HG03558 (cell line): ENCODE data around the gene KLF4.

Experiments
- ATAC-seq: cut with Tn5 transposase; IDR thresholded peaks from one replicate; pipeline ENCODE4 v1.9.1; 2021; ENCODE audit warnings: moderate number of reproducible peaks; ENCODE audit not compliant: unreplicated experiment; ENCODE audit errors: extremely low read depth

Gene KLF4

DNA sequence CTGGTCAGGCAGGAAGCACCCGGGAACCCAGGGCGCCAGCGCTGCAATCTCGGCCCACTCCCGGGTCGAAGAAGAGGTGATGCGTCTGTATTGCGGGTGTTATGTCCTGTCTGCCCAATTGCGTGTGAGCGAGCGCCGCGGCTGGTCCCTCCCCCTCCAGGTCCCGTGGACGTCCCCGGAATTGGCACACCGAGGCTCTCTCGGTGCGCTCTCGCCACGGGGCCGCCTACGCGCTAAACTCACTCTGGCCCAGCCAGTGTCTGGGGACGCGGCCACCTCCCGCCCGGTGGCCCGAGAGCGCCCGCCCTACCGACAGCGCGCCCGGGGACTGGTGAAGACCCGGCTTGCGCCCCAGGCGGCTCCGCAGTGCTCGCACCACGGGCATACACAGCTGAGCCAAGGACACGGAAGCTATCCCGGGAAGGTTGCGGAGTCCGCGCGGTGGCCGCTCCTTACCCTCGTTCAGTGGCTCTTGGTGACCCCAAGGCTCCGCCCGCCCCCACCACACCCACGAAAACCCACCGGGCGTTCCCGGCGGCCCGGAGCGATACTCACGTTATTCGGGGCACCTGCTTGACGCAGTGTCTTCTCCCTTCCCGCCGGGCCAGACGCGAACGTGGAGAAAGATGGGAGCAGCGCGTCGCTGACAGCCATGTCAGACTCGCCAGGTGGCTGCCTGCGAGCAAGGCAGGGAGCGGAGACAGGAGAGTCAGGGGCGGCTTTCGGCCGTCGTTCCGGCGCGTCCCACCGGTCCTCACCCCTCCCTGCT, 1.0 kb downstream of the KLF4 start:
- no peak for ATAC-seq

DNA sequence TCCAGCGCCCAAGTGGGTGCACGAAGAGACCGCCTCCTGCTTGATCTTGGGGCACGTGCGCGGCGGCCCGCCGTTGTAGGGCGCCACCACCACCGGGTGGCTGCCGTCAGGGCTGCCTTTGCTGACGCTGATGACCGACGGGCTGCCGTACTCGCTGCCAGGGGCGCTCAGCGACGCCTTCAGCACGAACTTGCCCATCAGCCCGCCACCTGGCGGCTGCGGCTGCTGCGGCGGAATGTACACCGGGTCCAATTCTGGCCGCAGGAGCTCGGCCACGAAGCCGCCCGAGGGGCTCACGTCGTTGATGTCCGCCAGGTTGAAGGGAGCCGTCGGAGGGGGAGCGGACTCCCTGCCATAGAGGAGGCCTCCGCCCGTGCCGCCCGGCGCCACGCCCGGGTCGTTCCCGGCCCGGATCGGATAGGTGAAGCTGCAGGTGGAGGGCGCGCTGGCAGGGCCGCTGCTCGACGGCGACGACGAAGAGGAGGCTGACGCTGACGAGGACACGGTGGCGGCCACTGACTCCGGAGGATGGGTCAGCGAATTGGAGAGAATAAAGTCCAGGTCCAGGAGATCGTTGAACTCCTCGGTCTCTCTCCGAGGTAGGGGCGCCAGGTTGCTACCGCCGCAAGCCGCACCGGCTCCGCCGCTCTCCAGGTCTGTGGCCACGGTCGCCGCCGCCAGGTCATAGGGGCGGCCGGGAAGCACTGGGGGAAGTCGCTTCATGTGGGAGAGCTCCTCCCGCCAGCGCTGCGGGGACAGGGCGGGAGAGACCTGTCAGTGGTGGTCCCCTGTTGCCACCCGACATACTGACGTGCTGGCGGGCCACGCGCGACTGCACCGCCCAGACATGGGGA, 1.8 kb downstream of the KLF4 start:
- ATAC-seq, result no peak

DNA sequence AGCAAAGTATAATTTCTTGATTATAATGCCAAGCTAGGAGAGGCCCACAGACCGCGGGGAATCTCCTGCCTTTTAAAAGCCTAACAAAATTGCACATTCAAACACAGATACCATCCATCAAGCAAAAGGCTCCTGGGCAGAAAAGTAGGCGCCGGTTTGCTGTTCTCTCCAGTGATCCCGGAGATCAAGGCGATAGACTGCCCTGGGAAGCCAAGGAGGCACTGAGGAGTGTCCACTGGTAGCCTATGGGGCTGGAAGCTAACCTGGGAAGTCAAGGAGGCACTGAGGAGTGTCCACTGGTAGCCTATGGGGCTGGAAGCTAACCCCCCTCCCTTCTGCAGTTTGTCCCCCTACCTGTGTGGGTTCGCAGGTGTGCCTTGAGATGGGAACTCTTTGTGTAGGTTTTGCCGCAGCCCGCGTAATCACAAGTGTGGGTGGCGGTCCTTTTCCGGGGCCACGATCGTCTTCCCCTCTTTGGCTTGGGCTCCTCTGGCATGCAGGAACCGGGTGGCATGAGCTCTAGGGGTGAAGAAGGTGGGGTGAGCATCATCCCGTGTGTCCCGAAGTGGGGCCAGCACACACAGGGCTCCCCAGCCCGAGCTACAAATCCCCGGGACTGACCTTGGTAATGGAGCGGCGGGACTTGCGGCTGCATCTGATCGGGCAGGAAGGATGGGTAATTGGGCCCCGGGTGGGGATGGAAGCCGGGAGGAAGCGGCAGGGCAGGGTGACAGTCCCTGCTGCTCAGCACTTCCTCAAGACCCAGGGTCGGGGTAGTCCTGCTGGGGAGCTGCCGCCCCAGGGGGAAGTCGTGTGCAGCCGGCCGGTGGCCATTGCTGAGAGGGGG, 2.7 kb downstream of the KLF4 start:
- ATAC-seq, result no peak

DNA sequence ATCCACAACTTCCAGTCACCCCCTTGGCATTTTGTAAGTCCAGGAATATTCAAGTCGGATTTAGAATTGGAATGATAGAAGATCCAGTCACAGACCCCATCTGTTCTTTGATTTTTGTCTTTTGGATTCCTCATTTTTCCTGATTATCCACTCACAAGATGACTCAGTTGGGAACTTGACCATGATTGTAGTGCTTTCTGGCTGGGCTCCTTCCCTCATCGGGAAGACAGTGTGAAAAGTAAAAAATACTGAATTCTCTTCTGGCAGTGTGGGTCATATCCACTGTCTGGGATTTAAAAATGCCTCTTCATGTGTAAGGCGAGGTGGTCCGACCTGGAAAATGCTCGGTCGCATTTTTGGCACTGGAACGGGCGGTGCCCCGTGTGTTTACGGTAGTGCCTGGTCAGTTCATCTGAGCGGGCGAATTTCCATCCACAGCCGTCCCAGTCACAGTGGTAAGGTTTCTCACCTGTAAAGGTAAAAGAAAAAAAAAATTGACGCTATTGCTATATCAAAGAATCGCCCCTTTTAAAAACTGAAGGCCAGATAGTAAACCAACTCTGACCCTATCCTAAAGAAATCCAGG, 4.0 kb downstream of the KLF4 start:
- no peak for ATAC-seq

DNA sequence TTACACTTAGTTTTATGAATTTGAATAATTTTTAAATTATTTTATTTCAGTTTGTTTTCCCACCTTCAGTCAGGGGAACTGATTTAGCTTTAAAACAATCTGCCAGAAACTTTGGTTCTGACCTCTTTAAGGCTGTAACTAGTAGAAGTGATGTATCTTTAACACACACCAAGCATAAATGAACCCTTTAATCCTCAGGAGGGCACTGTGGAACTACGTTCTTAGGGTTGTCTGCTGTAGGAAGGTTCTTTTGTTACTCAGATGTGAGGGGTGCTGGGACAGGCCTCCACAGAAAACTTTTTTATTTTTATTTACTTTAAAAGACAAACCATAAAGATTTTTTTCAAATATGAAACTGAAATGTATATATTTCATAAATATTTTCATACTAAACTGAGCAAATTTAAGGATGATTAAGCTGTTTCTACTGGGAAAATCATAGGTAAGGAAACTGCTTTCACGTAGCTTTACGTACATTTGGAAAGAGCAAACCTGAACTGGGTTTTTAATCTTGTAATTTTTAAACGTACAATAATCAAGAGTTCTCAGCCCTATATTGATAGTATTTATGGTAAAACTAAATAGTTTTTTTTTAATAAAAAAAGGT, 5.3 kb downstream of the KLF4 start:
- no peak for ATAC-seq

DNA sequence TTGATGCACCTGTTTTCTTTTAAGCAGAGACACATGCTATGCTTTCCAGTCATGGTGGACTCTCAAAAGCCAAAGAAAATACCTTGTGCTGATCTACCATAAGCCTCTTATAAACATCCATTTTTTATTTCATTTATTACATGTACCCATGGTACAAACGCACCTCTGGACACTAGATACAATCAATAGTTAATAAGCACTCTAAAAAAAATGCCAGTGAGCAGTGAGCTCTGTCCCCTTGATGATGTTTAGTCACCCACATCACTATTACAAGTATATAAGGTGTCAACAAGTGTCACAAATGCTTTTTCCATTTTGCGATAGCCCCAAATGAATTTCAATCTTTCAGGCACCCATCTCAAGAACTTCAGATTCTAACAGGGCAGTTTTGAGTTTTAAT, 5.9 kb downstream of the KLF4 start:
- ATAC-seq, result no peak

DNA sequence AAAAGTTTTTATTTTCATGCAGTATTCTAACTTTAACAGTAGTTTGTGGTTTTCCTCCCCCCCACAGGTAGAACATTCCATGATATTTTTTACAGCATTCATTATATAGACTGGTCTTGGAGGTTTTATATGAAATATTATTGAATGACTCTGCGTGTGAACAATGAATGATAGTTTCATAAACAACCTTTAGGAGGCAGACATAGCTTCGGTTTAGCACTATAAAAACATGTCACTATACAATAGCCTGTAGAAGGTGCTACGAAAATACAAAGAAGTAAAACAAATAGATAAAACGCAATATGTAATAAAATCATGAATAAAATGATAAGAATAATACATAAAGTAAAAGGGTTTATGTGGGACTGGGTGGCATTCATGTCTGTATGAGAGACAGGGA, 8.5 kb downstream of the KLF4 start:
- ATAC-seq, result no peak

DNA sequence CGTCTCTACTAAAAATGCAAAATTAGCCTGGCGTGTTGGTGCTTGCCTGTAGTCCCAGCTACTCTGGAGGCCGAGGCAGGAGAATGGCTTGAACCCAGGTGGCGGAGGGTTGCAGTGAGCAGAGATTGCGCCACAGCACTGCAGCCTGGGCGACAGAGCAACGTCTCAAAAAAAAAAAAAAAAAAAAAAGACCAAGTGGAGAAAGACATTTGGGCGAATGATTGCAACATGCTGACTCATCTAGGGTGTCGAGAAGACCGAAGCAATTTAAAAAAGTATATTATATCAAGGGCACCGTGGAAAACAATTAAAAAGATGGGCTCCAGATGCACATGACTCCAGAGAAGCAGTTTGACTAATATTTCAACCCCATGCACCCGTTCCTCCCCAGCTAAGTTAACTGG, 9.2 kb downstream of the KLF4 start:
- ATAC-seq, result no peak

DNA sequence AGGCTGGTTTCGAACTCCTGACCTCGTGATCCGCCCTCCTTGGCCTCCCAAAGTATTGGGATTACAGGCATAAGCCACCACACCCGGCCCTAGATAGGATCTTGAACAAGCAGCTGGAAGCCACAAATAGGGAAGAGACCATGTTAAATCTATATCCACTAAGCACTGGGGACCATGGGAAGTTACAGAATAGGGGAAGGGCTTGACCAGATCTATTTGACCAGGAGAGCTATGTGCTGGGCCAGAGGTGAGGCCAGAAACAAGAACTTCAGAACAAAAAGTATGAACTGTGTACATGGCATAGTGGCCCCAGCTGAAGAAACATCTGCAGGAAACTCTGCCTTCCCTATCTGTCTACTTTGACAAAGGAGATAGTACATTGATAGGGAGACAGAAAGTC, 10.8 kb downstream of the KLF4 start:
- ATAC-seq, result no peak

DNA sequence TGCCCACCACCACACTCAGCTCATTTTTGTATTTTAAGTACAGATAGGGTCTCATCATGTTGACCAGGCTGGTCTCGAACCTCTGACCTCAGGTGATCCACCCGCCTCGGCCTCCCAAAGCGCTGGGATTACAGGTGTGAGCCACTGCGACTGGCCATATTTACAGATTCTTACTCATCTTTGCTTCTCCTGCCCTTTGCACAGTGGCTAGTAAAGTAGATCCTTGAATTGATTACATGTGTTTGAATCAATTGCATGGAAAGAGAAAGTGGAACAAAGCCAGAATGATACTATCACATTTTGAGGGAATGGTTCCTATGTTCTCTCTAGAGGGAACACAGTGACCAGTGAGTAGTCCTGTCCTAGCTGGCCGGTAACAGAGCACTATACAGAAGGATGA, 15.4 kb downstream of the KLF4 start:
- ATAC-seq, result no peak

DNA sequence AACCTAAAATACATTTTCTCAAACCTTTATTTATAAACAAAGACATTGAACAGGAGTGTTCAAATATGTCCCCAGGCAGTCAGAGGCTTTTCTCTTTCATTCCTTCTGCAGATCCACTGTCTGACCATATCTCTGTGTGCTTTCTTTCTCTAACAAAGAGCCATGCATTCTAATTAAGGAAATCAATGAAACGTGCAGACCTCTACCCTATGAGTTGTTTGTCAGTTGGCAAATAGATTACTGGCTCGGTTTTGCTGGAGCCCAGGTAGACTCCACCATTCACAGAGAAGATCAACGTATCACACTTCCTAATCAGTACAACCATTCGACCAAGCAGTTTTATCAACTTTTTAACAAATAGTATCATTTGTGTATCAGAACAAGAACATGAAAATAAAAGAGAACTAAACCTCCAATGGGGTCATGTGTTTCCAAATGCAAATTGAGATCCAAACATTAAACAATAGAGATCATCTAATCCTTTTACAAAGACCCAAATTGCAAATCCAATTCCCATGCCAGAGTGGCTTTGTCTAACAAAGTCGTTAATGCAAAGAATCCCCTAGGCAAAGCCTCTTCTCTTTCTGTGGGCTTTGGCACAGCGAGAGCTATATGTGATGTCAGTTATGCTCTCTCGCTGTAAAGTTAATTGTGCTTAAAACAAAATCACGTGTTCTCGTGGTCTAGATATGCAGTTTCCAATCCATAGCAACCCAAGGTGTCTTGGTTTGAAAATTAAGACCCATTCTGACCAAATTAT, 16.8 kb downstream of the KLF4 start:
- no peak for ATAC-seq

DNA sequence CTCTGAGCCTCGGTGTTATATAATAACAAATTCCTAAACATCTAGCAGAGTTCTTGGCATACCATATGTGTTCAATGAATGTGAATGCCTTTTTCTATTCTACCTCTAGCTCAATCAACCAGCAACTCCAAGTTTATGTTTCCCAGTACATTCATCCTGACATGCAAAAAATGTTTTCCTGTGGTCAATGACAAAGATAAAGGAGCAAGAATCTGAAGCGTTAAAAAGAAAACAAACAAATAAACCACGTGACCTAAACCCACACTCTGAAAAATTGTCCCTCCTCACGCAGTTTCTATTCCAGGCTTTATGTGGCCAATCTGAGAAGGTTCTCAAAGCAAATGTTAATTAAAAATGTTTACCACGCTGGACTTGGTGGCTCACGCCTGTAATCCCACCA, 18.0 kb downstream of the KLF4 start:
- no peak for ATAC-seq

DNA sequence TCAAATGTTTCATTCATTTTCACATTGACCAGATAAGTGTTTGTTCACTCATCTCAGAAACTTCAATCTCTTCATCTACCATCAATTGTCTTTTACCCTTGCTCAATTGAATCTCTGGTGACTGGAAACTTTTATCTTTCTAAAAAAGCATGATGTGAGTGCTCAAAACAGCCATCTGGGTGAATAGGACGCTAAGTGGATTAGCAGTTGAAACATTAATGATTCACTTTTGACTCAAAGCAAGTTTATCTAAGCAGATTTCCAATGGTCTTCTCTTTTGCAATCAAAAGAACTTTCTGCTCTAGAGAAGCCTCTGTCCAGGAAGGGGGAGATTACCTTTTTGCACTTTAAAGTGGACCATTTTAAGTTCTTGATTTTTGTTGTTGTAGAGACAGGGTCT, 22.2 kb downstream of the KLF4 start:
- ATAC-seq, result no peak

DNA sequence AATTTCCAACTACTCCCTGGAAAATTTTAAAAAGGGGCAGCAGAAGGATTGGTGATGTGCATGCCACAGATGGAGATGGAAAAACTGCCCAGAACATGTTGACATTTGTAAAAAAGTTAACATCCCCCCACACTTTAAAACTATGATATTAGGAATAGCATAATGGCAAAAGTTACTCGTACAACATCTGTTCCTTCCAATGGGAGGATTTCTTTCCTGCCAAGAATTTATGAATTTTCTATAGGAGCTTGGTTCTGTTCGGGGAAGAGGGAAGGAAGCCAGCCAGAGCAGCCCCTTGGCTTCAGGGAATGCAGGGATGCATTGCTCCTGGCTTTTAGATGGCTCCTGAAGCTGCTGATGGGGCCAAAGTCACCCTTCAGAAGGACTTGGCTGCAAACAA, 22.7 kb downstream of the KLF4 start:
- ATAC-seq, result no peak

DNA sequence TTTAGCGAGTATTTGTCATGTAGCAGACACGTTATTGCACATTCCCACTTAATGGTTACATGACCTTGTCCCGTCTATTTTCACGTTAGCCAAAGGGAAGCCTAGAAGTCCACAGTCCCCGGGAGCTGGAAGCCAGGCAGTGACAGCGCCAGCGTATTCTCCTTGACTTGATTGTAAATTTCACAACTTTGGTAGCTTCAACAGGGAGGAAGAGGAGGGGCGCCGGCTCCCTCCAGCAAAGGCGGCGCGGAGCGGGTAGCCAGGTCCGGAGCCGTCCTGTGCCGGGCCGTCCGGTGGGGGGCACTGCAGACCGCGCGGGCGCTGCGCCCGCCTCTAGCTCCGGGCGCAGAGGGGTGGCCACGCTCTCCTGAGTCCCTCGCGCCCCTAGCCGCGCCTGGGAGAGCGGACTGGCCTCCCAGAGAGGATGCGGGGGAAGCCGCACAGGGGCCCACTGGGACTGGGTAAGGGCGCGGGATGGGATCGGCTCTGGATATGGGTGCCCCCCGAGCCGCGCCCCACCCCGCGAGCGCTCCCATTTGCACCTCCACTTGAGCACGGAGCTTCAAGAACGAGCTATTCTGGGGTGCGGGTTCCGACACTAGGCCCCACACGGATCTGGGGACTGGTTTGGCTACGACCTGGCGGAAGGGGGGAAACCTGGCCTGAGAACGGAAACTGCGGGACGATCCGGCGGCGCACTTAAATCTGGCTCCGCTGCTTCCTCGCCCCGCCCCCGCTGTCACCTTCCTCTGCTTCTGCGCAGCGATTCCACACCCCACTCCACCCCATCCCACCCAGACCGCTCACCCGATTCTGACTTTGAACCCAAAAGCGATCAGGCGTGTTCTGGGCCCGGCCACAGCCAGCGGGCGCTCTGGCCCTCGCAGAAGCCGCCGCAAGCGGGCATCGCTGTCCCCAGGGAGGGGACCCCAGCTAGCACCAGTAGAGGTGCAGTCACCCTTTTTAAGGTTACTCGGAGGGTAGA, 23.8 kb downstream of the KLF4 start:
- ATAC-seq, result no peak

DNA sequence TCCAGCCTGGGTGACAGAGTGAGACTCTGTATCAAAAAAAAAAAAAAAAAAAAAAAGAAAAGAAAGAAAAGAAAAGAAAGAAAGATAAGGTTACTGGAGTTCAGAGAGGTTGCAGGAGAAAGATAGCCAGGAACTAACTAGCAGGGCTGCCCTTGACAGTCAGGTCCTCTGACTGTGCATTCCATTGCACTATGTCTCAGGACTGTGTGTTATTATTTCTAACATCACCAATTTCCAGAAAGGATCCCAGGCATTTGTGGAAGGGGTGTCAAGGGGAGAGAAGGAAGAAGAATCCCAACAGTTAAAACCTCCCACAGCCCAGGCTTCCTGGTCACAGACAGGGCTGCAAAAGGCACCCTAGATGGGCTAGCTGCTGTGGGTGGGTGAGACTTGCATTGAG, 25.1 kb downstream of the KLF4 start:
- ATAC-seq, result no peak

DNA sequence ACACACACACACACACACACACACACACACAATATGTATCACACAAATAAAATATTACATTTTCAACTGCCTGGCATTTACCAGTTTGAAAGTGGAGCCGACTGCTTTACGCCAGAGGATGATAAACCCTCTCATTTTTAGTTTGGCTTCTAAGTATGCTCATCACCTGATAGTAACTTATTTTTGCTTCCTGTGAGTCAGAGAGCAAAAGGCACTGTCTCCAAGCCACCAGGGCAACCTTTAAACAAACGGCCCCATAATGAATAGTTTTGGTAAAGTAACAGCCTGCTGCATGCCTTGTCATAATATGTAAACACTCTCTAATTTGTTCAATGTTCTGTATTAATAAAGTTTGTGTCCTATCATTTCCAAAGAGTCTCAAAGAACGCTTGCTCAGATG, 26.9 kb downstream of the KLF4 start:
- no peak for ATAC-seq
